ENCODE measurements around the gene GSG1.
"Not testable (repeated sequence)": the region's sequence is repeated elsewhere in the genome, so short reads cannot be mapped to it uniquely, and the experiment has no call there.

GSG1 gene

DNA sequence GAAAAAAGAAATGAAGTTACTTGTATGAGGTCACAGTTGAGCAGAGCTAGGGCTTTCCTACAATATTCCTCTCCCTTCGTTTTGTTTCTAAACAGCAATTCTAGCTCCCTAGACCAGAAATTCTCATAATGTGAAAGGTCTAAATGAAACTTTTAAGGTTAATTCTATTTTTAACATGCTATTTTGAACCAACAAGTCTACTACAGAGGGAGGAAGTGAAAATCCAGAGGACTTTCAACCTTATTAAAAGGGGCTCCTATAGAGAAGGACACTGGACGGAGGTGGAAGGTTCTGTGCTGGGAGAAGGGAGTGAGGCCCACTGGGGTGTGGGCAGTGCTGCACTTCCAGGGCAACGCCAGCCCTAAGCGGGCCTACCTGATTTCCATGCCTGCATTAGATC is 13.4 kb downstream of the GSG1 start:
- DNase-seq: no peak

- DNase-seq: no peak
Measured at GRCh38 chr12:13088496-13088895, 15.0 kb downstream of the GSG1 start.

- no peak for DNase-seq
Measured at GRCh38 chr12:13087766-13088165, 15.7 kb downstream of the GSG1 start.

- DNase-seq: no peak
Measured at GRCh38 chr12:13085968-13086686, 17.3 kb downstream of the GSG1 start.

DNA sequence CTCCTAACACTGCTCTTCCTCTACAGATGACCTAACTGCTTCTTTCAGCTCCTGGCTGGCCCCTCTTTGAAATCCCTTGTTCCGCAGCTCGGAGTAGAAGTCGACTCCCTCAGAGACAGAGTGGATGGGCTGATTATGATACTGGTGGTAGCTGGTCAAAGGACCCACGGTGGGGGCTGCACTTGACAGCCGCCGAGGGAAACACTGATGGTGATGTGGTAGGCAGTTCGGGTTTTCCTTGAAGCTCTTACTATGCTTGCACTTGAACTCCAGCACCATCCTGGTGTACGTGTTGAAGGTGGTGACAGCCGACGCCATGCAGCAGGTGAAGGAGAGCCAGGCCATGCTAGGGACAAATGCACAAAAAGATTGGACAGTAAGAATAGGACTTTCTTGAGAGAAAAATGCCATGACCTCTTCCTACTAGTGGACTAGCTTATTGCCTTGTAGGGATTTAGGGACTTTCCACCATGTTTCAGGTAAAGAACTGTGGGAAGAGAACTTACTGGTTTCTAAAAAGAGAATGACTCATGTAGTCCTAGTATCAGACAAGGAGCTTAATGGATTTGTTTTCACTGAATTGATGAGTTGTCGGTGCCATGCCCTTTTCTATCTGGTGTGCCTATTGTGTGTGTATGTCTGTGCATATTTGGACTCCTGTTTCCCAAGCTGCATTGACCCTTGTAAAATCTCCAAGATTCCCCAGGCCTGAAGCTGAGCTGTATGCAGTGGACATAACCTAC is 18.4 kb downstream of the GSG1 start:
- DNase-seq: no peak

- DNase-seq: not testable (repeated sequence)
Measured at GRCh38 chr12:13083638-13084037, 19.8 kb downstream of the GSG1 start.

- no peak for DNase-seq
Measured at GRCh38 chr12:13082861-13083260, 20.6 kb downstream of the GSG1 start.

- DNase-seq: no peak
Measured at GRCh38 chr12:13080266-13080665, 23.2 kb downstream of the GSG1 start.

- no peak for DNase-seq
Measured at GRCh38 chr12:13079440-13079906, 24.0 kb downstream of the GSG1 start.

DNA sequence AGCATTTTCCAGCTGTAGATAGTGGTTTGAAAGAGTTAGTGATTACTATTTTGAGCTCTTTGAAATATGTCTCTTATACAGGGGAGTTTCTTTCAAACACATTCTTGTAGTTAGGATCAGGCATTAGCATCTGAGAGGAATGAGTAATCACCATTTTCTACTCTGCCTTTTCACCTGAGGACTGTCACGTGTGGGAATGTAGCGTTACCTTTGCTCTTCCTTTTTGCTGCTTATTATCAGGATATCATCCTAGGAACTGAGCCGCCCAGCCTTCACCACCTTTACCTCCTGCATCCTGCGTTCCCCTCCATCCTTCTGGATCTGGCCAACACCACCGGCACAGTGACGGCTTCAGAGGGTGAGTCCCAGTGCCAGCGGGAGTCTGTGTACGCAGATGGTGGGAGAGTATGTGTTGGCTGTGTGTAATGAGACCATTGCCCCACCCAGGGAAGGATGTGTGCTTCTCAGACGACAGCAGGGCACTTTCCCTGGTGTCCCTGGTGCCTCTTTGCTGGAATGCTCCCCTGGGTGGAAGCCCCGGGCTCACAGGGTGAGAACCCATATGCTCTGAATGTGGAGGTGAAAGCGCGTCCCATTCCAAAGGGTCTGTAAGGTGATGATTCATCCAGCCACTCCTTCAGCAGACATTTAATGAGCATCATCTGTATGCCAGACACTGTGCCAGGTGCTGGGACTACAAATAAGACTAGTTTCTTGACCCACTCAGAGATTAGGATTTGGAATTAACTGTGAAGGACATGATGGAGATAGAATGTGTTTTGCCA is 27.5 kb downstream of the GSG1 start:
- DNase-seq: no peak

GRCh38 chr12:13075118-13075480 is 28.4 kb downstream of the GSG1 start:
- peak; percentile 58 for DNase-seq

- peak; percentile 39 for DNase-seq
Measured at GRCh38 chr12:13074396-13075117, 28.9 kb downstream of the GSG1 start.

GRCh38 chr12:13073173-13073572 is 30.3 kb downstream of the GSG1 start:
- no peak for DNase-seq

GRCh38 chr12:13071305-13072280 is 31.9 kb downstream of the GSG1 start:
- no peak for DNase-seq

- no peak for DNase-seq
Measured at GRCh38 chr12:13069380-13069779, 34.1 kb downstream of the GSG1 start.

DNA sequence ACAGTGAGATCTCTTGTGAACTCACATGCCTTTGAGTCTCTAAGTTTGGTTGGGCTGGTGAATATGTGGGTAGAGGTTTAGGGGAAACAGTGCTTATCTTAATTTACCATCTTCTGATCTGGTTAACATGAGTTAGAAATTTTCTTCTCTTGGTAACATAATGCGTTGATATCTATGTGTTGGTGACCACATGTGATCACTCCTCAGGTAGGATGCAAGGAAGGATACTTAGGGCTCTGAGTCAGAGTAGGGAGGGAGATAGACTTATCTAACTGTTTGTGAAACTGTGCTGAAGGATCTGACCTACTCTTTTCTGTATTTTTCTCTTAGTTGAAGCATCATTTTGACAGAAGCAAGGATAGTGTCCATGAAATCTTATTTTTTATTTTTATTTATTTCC is 36.1 kb downstream of the GSG1 start:
- DNase-seq: no peak

GRCh38 chr12:13066459-13066858 is 37.0 kb downstream of the GSG1 start:
- no peak for DNase-seq

DNA sequence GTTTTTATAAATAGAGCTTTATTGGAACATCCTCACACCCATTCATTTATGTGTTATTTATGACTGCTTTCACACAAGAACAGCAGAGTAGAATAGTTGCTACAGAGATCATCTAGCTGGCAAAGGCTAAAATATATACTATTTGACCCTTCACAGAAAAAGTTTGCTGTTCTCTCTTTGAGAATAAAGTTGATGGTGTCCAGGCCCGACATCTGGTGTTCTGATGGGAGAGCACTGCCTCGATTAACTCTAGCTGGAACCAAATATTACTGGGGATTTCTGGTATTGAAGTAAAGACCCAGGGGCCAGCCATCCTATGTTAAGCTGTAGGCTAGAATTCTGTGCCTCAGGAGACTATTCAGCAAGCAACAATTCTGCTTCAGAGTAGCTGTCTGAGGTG is 37.5 kb downstream of the GSG1 start:
- no peak for DNase-seq

GRCh38 chr12:13062669-13063068 is 40.8 kb downstream of the GSG1 start:
- no peak for DNase-seq

DNA sequence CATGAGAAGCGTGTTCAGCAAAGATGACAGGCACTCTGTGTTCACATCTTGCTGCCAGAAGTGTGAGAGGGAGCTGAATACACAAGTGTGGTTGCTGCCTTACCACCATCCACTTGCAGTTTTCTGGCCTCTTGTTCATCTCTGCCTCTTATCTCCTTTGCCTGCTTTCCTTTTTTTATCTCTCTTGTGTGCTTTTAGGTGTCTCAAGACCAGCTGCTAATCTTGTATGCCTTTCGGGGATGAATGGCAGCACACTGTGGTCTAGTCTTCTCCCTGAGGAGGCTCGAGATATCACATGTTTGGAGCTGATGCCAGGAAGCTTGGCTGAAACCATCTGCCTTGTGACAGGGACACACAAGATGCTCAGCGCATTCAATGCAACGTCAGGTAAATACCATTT is 42.1 kb downstream of the GSG1 start:
- DNase-seq: no peak

- no peak for DNase-seq
Measured at GRCh38 chr12:13060581-13060980, 42.9 kb downstream of the GSG1 start.

Data from fibroblast of skin of abdomen (primary cell).